ENCODE measurements around the gene FBXW7. TPM values are rescaled to one million over a fixed set of nuclear protein-coding genes. Genes with fewer than 3 reads are reported as not detected.
A peak's percentile ranks its signal among the peaks of the same experiment; 100 is the strongest.

Gene FBXW7
- total RNA-seq, 4 donors from 2014 or later = 72.2 to 105 (median 87.1) TPM

GRCh38 chr4:152321398-152321797, 214.5 kb downstream of the FBXW7 start:
- DNase-seq = no peak
- H3K9me3 ChIP-seq = no peaks in the 10 kb centered on the region
- peaks cover 0 to 10% of the 10 kb centered on the region in 2 donors for H3K4me1 ChIP-seq
- WGBS, 2 donors = 94% methylated on average over 4 of the region's 4 CpGs
- no peak overlapping the region for H3K27ac ChIP-seq
- no peaks in the 10 kb centered on the region for H3K27me3 ChIP-seq
- intact Hi-C loops (cut with DNase I) = no loop called here
- H3K4me3 ChIP-seq (replicated peaks in 1 of 3) = no peak overlapping the region
- TF ChIP-seq CTCF (IDR thresholded peaks at IDR 0.05) = no peak
- TF ChIP-seq POLR2A (IDR thresholded peaks at IDR 0.05) = no peak
- peaks cover 0 to 10% of the 10 kb centered on the region in 2 donors for H3K36me3 ChIP-seq

DNA sequence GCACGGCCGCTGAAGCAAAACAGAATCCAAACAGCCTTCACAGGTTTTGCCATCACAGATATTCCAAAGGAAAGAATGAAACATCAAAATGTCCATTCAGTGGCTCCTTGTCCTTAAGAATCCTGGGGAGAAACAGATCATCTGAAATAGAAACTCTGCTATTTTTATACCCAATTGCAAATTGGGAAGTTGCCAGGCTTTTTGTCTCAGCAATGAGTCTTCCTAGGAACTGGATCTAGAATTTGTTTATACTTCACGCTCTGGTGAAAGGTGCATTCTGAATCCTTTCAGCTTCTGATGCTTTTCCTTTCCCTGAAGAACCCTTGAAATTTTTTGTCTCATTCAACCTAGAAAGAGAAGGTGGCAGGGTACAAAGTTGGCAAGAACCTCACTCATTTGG, 218.9 kb downstream of the FBXW7 start:
- TF ChIP-seq CTCF (IDR thresholded peaks at IDR 0.05) (no peak), POLR2A (IDR thresholded peaks at IDR 0.05) (no peak)
- Histone ChIP-seq H3K27me3 (no peaks in the 10 kb centered on the region), H3K9me3 (no peaks in the 10 kb centered on the region), H3K4me3 (replicated peaks in 1 of 3) (no peak overlapping the region), H3K4me1 (peaks cover 0 to 10% of the 10 kb centered on the region in 2 donors), H3K36me3 (no peaks in the 10 kb centered on the region), H3K27ac (peak overlapping the region in 1 of 3 donors; percentile 42)
- DNase-seq = peak; percentile 18 to 40
- 53 to 54% methylated on average over 3 of the region's 3 CpGs for WGBS, 2 donors
- intact Hi-C loops (cut with DNase I) = no loop called here

GRCh38 chr4:152310257-152310656, 225.6 kb downstream of the FBXW7 start:
- Histone ChIP-seq H3K27ac (no peak overlapping the region), H3K27me3 (no peaks in the 10 kb centered on the region), H3K9me3 (no peaks in the 10 kb centered on the region), H3K36me3 (no peaks in the 10 kb centered on the region), H3K4me1 (no peaks in the 10 kb centered on the region), H3K4me3 (replicated peaks in 1 of 3) (no peak overlapping the region)
- intact Hi-C loops (cut with DNase I) = no loop called here
- no peak for DNase-seq
- WGBS, 2 donors = 64 to 71% methylated on average over 2 of the region's 2 CpGs
- TF ChIP-seq POLR2A (IDR thresholded peaks at IDR 0.05) = no peak
- TF ChIP-seq CTCF (IDR thresholded peaks at IDR 0.05) = no peak

DNA sequence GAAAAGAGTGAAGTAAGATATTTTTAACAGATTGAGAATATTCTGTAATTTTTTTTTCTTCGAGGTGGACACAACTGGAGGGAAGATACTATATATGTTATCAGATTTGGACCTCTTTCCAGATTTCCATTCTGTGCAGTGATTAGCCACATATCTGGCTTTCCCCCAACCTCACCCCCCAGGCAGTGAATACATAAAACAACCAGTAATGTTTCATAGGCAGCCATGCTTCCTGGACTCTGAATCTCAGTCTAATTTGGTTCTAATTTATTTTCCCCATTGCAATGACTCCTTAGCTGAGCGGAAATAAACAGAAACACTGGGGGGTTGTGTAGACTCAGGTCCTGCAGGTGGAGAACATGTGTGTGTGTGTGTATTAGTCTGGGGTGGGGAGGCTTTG, 226.5 kb downstream of the FBXW7 start:
- Histone ChIP-seq H3K4me3 (replicated peaks in 1 of 3) (no peak overlapping the region), H3K27ac (no peak overlapping the region), H3K27me3 (no peaks in the 10 kb centered on the region), H3K4me1 (no peaks in the 10 kb centered on the region), H3K9me3 (no peaks in the 10 kb centered on the region), H3K36me3 (no peaks in the 10 kb centered on the region)
- intact Hi-C loops (cut with DNase I) = no loop called here
- TF ChIP-seq CTCF (IDR thresholded peaks at IDR 0.05) (no peak), POLR2A (IDR thresholded peaks at IDR 0.05) (no peak)
- DNase-seq = no peak
- WGBS, 2 donors = 80 to 85% methylated on average over 2 of the region's 2 CpGs

GRCh38 chr4:152308951-152309350, 226.9 kb downstream of the FBXW7 start:
- Histone ChIP-seq H3K27me3 (no peaks in the 10 kb centered on the region), H3K36me3 (no peaks in the 10 kb centered on the region), H3K9me3 (no peaks in the 10 kb centered on the region), H3K4me3 (replicated peaks in 1 of 3) (no peak overlapping the region), H3K27ac (no peak overlapping the region), H3K4me1 (no peaks in the 10 kb centered on the region)
- TF ChIP-seq CTCF (IDR thresholded peaks at IDR 0.05) (no peak), POLR2A (IDR thresholded peaks at IDR 0.05) (no peak)
- intact Hi-C loops (cut with DNase I) = no loop called here
- 80 to 83% methylated on average over 4 of the region's 4 CpGs for WGBS, 2 donors
- DNase-seq = no peak

Data from thyroid gland (tissue), 4 donors.